H9 (cell line): ENCODE data around the gene DGKH. TPM values are rescaled to one million over a fixed set of nuclear protein-coding genes. Genes with fewer than 3 reads are reported as not detected.

Experiments used
- DNase-seq: peaks from one replicate; pipeline ENCODE4 v3.0.0-alpha.2; 2017
- H2AFZ ChIP-seq: one replicate; pipeline ENCODE4 v1.6.1; 2013; ENCODE audit warnings: mild to moderate bottlenecking, low read length, control low read depth, moderate library complexity
- H2AK5ac ChIP-seq: 2 replicates; pipeline ENCODE4 v1.6.1; 2013; ENCODE audit warnings: low read length, control low read depth, mixed read lengths; ENCODE audit not compliant: insufficient read length
- H2BK120ac ChIP-seq: one replicate; pipeline ENCODE4 v1.6.1; 2013; ENCODE audit warnings: low read depth, mild to moderate bottlenecking, low read length, control low read depth, inconsistent platforms; ENCODE audit not compliant: poor library complexity, severe bottlenecking
- H2BK12ac ChIP-seq: 2 replicates; pipeline ENCODE4 v1.6.1; 2013; ENCODE audit warnings: low read length, control low read depth, mixed read lengths, low read depth; ENCODE audit not compliant: insufficient read length
- H2BK15ac ChIP-seq: 2 replicates; pipeline ENCODE4 v1.6.1; 2013; ENCODE audit warnings: low read depth, low read length, control low read depth
- H2BK20ac ChIP-seq: one replicate; pipeline ENCODE4 v1.6.1; 2013; ENCODE audit warnings: low read depth, mild to moderate bottlenecking, low read length, control low read depth, inconsistent platforms; ENCODE audit not compliant: poor library complexity, severe bottlenecking
- H2BK5ac ChIP-seq: 2 replicates; pipeline ENCODE4 v1.6.1; 2013; ENCODE audit warnings: low read length, control low read depth, mixed read lengths; ENCODE audit not compliant: insufficient read length
- H3K14ac ChIP-seq: 2 replicates; pipeline ENCODE4 v1.6.1; 2013; ENCODE audit warnings: low read length, control low read depth; ENCODE audit not compliant: insufficient read depth
- H3K18ac ChIP-seq: 2 replicates; pipeline ENCODE4 v1.6.1; 2013; ENCODE audit warnings: low read depth, mild to moderate bottlenecking, mixed read lengths, low read length, control low read depth; ENCODE audit not compliant: insufficient read length
- H3K23ac ChIP-seq: 2 replicates; pipeline ENCODE4 v1.6.1; 2013; ENCODE audit warnings: low read length, control low read depth, mixed read lengths, low read depth; ENCODE audit not compliant: insufficient read length
- H3K23me2 ChIP-seq: 2 replicates; pipeline ENCODE4 v1.6.1; 2013; ENCODE audit warnings: low read depth, mild to moderate bottlenecking, mixed read lengths, low read length, control low read depth; ENCODE audit not compliant: insufficient read length, poor library complexity, severe bottlenecking
- H3K27ac ChIP-seq: 2 replicates; pipeline ENCODE4 v1.5.1; 2013; ENCODE audit warnings: low read length, control low read depth, mixed read lengths, low read depth; ENCODE audit not compliant: insufficient read length
- H3K27me3 ChIP-seq: 2 replicates; pipeline ENCODE4 v1.6.1; 2013; ENCODE audit warnings: low read length, control low read depth, inconsistent platforms; ENCODE audit not compliant: insufficient read depth
- H3K4ac ChIP-seq: 2 replicates; pipeline ENCODE4 v1.6.1; 2013; ENCODE audit warnings: low read depth, mild to moderate bottlenecking, control low read depth, inconsistent platforms, low read length, moderate library complexity
- H3K4me1 ChIP-seq: 2 replicates; pipeline ENCODE4 v1.6.1; 2013; ENCODE audit warnings: low read length, control low read depth, inconsistent platforms; ENCODE audit not compliant: insufficient read depth
- H3K4me2 ChIP-seq: 2 replicates; pipeline ENCODE4 v1.6.1; 2013; ENCODE audit warnings: low read length, control low read depth, mixed read lengths; ENCODE audit not compliant: insufficient read length, insufficient read depth
- H3K56ac ChIP-seq: 2 replicates; pipeline ENCODE4 v1.6.1; 2013; ENCODE audit warnings: low read depth, mild to moderate bottlenecking, mixed read lengths, low read length, control low read depth; ENCODE audit not compliant: insufficient read length
- H3K79me1 ChIP-seq: 2 replicates; pipeline ENCODE4 v1.6.1; 2013; ENCODE audit warnings: low read depth, mild to moderate bottlenecking, moderate library complexity, low read length, control low read depth, inconsistent platforms; ENCODE audit not compliant: insufficient read depth, poor library complexity, severe bottlenecking
- H3K79me2 ChIP-seq: 2 replicates; pipeline ENCODE4 v1.6.1; 2013; ENCODE audit warnings: low read length, control low read depth, inconsistent platforms; ENCODE audit not compliant: insufficient read depth
- H3K9ac ChIP-seq: 2 replicates; pipeline ENCODE4 v1.6.1; 2013; ENCODE audit warnings: low read length, control low read depth, mixed read lengths; ENCODE audit not compliant: insufficient read length; ENCODE audit errors: extremely low read depth
- H3K9me3 ChIP-seq: one replicate; pipeline ENCODE4 v1.6.1; 2013; ENCODE audit warnings: low read depth, low read length, inconsistent platforms; ENCODE audit not compliant: control insufficient read depth
- H3T11ph ChIP-seq: one replicate; pipeline ENCODE4 v1.6.1; 2013; ENCODE audit warnings: mild to moderate bottlenecking, low read length, control low read depth, inconsistent platforms
- H4K20me1 ChIP-seq: one replicate; pipeline ENCODE4 v1.6.1; 2013; ENCODE audit not compliant: control insufficient read depth, insufficient read length, insufficient read depth
- H4K5ac ChIP-seq: 2 replicates; pipeline ENCODE4 v1.6.1; 2013; ENCODE audit warnings: low read depth, mild to moderate bottlenecking, mixed read lengths, low read length, control low read depth; ENCODE audit not compliant: insufficient read length
- H4K8ac ChIP-seq: replicated peaks from 2 replicates; pipeline ENCODE4 v1.6.1; 2013; ENCODE audit warnings: low read length, control low read depth, mixed read lengths, low read depth; ENCODE audit not compliant: insufficient read length
- H4K91ac ChIP-seq: 2 replicates; pipeline ENCODE4 v1.6.1; 2013; ENCODE audit warnings: low read depth, mild to moderate bottlenecking, moderate library complexity, mixed read lengths, low read length, control low read depth; ENCODE audit not compliant: insufficient read length
- H3K27ac Mint-ChIP-seq, 3 experiments: 2 replicates in 2 of 3; 3 replicates in 1 of 3; pipeline ENCODE4 v1.8.0; 2020 to 2021; ENCODE audit warnings: mixed read lengths in 3 of 3, mild to moderate bottlenecking in 1 of 3, moderate library complexity in 1 of 3
- H3K27me3 Mint-ChIP-seq: 2 replicates; pipeline ENCODE4 v1.8.0; 2021; ENCODE audit warnings: low read depth, mild to moderate bottlenecking, moderate library complexity, mixed read lengths
- H3K36me3 Mint-ChIP-seq, 3 experiments: 2 replicates in 2 of 3; 3 replicates in 1 of 3; pipeline ENCODE4 v1.8.0; 2020 to 2021; ENCODE audit warnings: low read depth in 3 of 3, mixed read lengths in 3 of 3; ENCODE audit not compliant: insufficient read depth in 1 of 3
- H3K4me1 Mint-ChIP-seq, 2 experiments: 2 replicates each; pipeline ENCODE4 v1.8.0; 2020; ENCODE audit warnings: mixed read lengths in 2 of 2
- H3K4me3 Mint-ChIP-seq, 2 experiments: 2 replicates in 1 of 2; 3 replicates in 1 of 2; pipeline ENCODE4 v1.8.0; 2020 to 2021; ENCODE audit warnings: mild to moderate bottlenecking in 2 of 2, mixed read lengths in 2 of 2, moderate library complexity in 1 of 2
- H3K9me3 Mint-ChIP-seq, 2 experiments: 2 replicates in 1 of 2; 3 replicates in 1 of 2; pipeline ENCODE4 v1.8.0; 2020; ENCODE audit warnings: mild to moderate bottlenecking in 2 of 2, mixed read lengths in 2 of 2, moderate library complexity in 1 of 2
- WGBS: extraction: QIAGEN DNeasy Blood & Tissue Kit; methylation state at CpG from one replicate; pipeline ENCODE4 v1.1.7; 2013; ENCODE audit warnings: missing lambda C conversion rate, low lambda C conversion rate, mixed read lengths; ENCODE audit not compliant: insufficient read length; ENCODE audit errors: extremely low coverage; 5-methylcytosine and 5-hydroxymethylcytosine counted together
- total RNA-seq: library from RNA; stranded (reverse); gene quantifications from 2 replicates; pipeline ENCODE4 v1.2.1, GENCODE V29; 2021
- TF ChIP-seq, protein P1 (sequence below): fragments of 200-600 bp; sonication (generic); conservative IDR thresholded peaks from 3 replicates; pipeline ENCODE4 v1.8.0; 2021; ENCODE audit warnings: antibody characterized with exemption, mild to moderate bottlenecking

The DGKH gene
- total RNA-seq, 1 experiment from 2014 or later = 8.6 TPM

- Histone ChIP-seq H2BK20ac (no peak overlapping the region), H3T11ph (no peak overlapping the region), H3K23ac (no peak overlapping the region), H4K91ac (no peak overlapping the region), H3K18ac (no peak overlapping the region), H2AK5ac (no peak overlapping the region), H3K9ac (no peak overlapping the region), H3K79me2 (no peaks in the 10 kb centered on the region), H2BK15ac (no peak overlapping the region), H4K20me1 (no peaks in the 10 kb centered on the region), H3K14ac (no peak overlapping the region), H3K4me1 (no peaks in the 10 kb centered on the region), H3K27me3 (no peaks in the 10 kb centered on the region), H2BK120ac (no peak overlapping the region), H3K9me3 (no peaks in the 10 kb centered on the region), H2BK12ac (no peak overlapping the region), H3K4me2 (no peak overlapping the region), H2AFZ (no peak overlapping the region), H3K27ac (no peak overlapping the region), H4K5ac (no peak overlapping the region), H3K23me2 (no peaks in the 10 kb centered on the region), H3K56ac (no peak overlapping the region), H3K79me1 (no peaks in the 10 kb centered on the region), H4K8ac (no peak overlapping the region), H3K4ac (no peak overlapping the region), H2BK5ac (no peak overlapping the region)
- no CpG with 5 or more reads among the region's 16 CpGs for WGBS
- Mint-ChIP-seq H3K4me3 (no peak overlapping the region), H3K4me1 (peaks cover 0 to 3% of the 10 kb centered on the region in 2 experiments; a peak in 1 of 4 replicates), H3K27ac (no peak overlapping the region; a peak in 1 of 7 replicates), H3K9me3 (peaks cover 8 to 14% of the 10 kb centered on the region in 2 experiments; a peak in 4 of 5 replicates), H3K27me3 (no peaks in the 10 kb centered on the region), H3K36me3 (peaks cover 14 to 21% (median 18%) of the 10 kb centered on the region in 3 experiments)
- DNase-seq = no peak
- TF ChIP-seq, protein P1, sequence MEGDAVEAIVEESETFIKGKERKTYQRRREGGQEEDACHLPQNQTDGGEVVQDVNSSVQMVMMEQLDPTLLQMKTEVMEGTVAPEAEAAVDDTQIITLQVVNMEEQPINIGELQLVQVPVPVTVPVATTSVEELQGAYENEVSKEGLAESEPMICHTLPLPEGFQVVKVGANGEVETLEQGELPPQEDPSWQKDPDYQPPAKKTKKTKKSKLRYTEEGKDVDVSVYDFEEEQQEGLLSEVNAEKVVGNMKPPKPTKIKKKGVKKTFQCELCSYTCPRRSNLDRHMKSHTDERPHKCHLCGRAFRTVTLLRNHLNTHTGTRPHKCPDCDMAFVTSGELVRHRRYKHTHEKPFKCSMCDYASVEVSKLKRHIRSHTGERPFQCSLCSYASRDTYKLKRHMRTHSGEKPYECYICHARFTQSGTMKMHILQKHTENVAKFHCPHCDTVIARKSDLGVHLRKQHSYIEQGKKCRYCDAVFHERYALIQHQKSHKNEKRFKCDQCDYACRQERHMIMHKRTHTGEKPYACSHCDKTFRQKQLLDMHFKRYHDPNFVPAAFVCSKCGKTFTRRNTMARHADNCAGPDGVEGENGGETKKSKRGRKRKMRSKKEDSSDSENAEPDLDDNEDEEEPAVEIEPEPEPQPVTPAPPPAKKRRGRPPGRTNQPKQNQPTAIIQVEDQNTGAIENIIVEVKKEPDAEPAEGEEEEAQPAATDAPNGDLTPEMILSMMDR = no peak
These were observed 34.8 kb downstream of the DGKH start for GRCh38 chr13:42083138-42083770.
